Motor neuron (in vitro differentiated cells): ENCODE data around the gene ST6GALNAC3. TPM values are rescaled to one million over a fixed set of nuclear protein-coding genes. Genes with fewer than 3 reads are reported as not detected.

ENCODE experiments used
- ATAC-seq, 8 experiments: fragments of 200-7000 bp; cut with Tn5 transposase; replicated peaks in 6 of 8; 2 replicates each; pipeline ENCODE4 v1.8.0; 2021; ENCODE audit warnings: mild to moderate bottlenecking in 8 of 8, moderate library complexity in 8 of 8
- H3K27ac ChIP-seq, 2 donors: fragments of 250-450 bp; sonication (Bioruptor Pico); 2 replicates each; pipeline ENCODE4 v1.9.0; 2021; ENCODE audit warnings: antibody characterized with exemption in 2 of 2, mild to moderate bottlenecking in 2 of 2, moderate library complexity in 1 of 2
- H3K4me1 ChIP-seq, 2 donors: fragments of 250-450 bp; sonication (Bioruptor Pico); replicated peaks in 1 of 2; 2 replicates each; pipeline ENCODE4 v1.6.1; 2021; ENCODE audit warnings: antibody characterized with exemption in 2 of 2, mild to moderate bottlenecking in 2 of 2, moderate library complexity in 1 of 2
- H3K4me3 ChIP-seq, 5 donors: fragments of 250-450 bp; sonication (Bioruptor Pico); 2 replicates each; pipeline ENCODE4 v1.9.0; 2021; ENCODE audit warnings: antibody characterized with exemption in 5 of 5, mild to moderate bottlenecking in 5 of 5, moderate library complexity in 4 of 5
- WGBS, 10 experiments: fragments of 450-650 bp; shearing (Covaris generic); methylation state at CpG; one replicate each; pipeline ENCODE4 v1.0.0; 2022; 5-methylcytosine and 5-hydroxymethylcytosine counted together
- in situ Hi-C, 9 experiments: fragments of 400-800 bp; cut with MboI; loops; one replicate each; pipeline ENCODE4 v1.15.0; 2021; ENCODE audit warnings: low sequenced_read_pairs in 9 of 9, low pct_unique_long_range_greater_than_20kb in 2 of 9; ENCODE audit not compliant: unreplicated experiment in 9 of 9
- total RNA-seq, 8 experiments: library from RNA; unstranded; fragments of 300-600 nt; gene quantifications; 2 replicates each; pipeline versions ENCODE4 v1.2.3 to v1.2.4, GENCODE V29; 2022

Gene ST6GALNAC3
- total RNA-seq, 8 experiments from 2014 or later = 0.31 to 39.5 (median 3.9) TPM; not detected in 1

GRCh38 chr1:76481672-76482071, 407.1 kb downstream of the ST6GALNAC3 start:
- 0 to 93% (median 72%) methylated on average over 1 of the region's 1 CpG; no CpG with 5 or more reads in 2 of the 10 experiments for WGBS, 10 experiments
- Histone ChIP-seq H3K4me3 (no peak overlapping the region), H3K4me1 (no peaks in the 10 kb centered on the region), H3K27ac (no peak overlapping the region)
- in situ Hi-C loops = no loop called here
- peak in 3 of 8 experiments; percentile 83 to 96 (median 95) for ATAC-seq

DNA sequence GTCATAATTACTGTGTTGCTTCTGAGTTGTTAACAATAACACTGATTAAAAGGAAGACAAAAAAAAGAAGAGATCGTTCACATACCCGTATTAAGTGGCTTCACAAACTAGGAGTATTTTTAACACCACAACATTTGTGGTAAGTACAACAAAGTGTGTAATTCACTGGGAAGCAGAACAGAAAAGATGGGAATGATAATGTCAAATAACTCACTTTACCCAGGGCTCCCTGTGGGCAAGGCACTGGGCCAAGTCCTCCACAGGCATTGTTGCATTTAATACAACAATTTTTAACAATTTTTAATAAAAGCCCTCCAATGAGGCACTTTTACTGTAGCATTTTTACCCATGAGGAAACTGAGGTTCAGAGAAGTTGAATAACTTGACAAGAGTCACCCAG, 407.7 kb downstream of the ST6GALNAC3 start:
- no peak overlapping the region for H3K4me3 ChIP-seq
- in situ Hi-C loops = no loop called here
- WGBS, 10 experiments = 33 to 83% (median 70%) methylated on average over 1 to 2 of the region's 2 CpGs; no CpG with 5 or more reads in 3 of the 10 experiments
- ATAC-seq = no peak
- no peaks in the 10 kb centered on the region for H3K4me1 ChIP-seq
- no peak overlapping the region for H3K27ac ChIP-seq

- no peak overlapping the region for H3K4me3 ChIP-seq
- no peak for ATAC-seq
- in situ Hi-C loops = no loop called here
- no peak overlapping the region for H3K27ac ChIP-seq
- no peaks in the 10 kb centered on the region for H3K4me1 ChIP-seq
- 87 to 100% (median 94%) methylated on average over 2 of the region's 2 CpGs; no CpG with 5 or more reads in 6 of the 10 experiments for WGBS, 10 experiments
These were observed 417.2 kb downstream of the ST6GALNAC3 start for GRCh38 chr1:76491737-76492136.

- no peak for ATAC-seq
These were observed 418.3 kb downstream of the ST6GALNAC3 start for GRCh38 chr1:76492752-76493430.

GRCh38 chr1:76494807-76495206, 420.3 kb downstream of the ST6GALNAC3 start:
- Histone ChIP-seq H3K4me1 (peaks cover 0 to 3% of the 10 kb centered on the region in 2 donors), H3K4me3 (no peak overlapping the region), H3K27ac (no peak overlapping the region)
- in situ Hi-C loops = no loop called here
- no peak for ATAC-seq

More at GRCh38 chr1:76492752-76493430, 418.3 kb downstream of the ST6GALNAC3 start:
- in situ Hi-C loops = no loop called here
- Histone ChIP-seq H3K4me3 (no peak overlapping the region), H3K4me1 (no peaks in the 10 kb centered on the region), H3K27ac (no peak overlapping the region)

- Histone ChIP-seq H3K4me3 (no peak overlapping the region), H3K4me1 (peaks cover 6 to 20% of the 10 kb centered on the region in 2 donors), H3K27ac (no peak overlapping the region)
- no peak for ATAC-seq
- 17 to 100% (median 80%) methylated on average over 2 to 3 of the region's 3 CpGs; no CpG with 5 or more reads in 2 of the 10 experiments for WGBS, 10 experiments
- in situ Hi-C loops = no loop called here
These were observed 422.3 kb downstream of the ST6GALNAC3 start for GRCh38 chr1:76496871-76497270.

DNA sequence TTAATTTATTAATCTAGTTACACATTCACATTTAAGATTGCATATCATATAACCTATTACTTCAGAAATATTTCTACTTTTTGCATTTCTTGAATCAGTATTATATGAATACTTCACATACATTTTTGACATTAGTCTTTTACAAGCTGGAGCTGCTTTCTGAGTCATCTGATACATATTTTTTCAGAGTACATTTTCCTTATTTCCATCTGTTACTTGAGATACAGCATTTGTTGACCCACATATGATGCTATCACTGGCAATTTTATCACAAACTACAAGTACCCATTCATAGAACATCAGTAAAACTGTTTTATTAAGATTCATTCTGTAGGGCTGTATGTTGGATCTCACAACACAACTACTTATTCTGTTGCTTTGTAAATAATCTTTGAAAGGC, 425.6 kb downstream of the ST6GALNAC3 start:
- no peak for ATAC-seq
- in situ Hi-C loops = no loop called here
- H3K4me1 ChIP-seq = peaks cover 6 to 22% of the 10 kb centered on the region in 2 donors
- no peak overlapping the region for H3K27ac ChIP-seq
- H3K4me3 ChIP-seq = no peak overlapping the region

DNA sequence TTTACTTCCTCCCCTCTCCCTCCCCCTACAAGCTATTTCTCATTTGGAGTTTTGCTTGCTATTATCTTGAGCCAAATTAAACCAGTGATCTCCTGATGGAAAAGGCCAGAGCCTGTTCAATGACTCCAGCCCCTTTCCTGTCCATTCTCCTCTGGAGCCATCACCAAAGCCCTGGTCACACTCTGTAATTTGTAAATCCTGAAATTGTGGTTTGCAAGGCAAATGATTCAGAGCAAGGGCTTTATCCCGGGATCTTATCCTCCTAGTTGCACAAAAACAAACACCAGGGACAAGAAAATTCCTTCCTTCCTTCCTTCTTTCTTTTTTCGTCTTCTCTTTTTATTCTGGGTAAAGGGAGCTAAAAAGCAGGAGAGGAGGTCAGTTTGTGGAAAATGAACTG, 426.6 kb downstream of the ST6GALNAC3 start:
- Histone ChIP-seq H3K4me1 (peaks cover 6 to 22% of the 10 kb centered on the region in 2 donors), H3K4me3 (no peak overlapping the region), H3K27ac (no peak overlapping the region)
- ATAC-seq = peak in 1 of 8 experiments; percentile 55
- 0 to 44% (median 20%) methylated on average over 1 to 2 of the region's 2 CpGs; no CpG with 5 or more reads in 1 of the 10 experiments for WGBS, 10 experiments
- in situ Hi-C loops = no loop called here

DNA sequence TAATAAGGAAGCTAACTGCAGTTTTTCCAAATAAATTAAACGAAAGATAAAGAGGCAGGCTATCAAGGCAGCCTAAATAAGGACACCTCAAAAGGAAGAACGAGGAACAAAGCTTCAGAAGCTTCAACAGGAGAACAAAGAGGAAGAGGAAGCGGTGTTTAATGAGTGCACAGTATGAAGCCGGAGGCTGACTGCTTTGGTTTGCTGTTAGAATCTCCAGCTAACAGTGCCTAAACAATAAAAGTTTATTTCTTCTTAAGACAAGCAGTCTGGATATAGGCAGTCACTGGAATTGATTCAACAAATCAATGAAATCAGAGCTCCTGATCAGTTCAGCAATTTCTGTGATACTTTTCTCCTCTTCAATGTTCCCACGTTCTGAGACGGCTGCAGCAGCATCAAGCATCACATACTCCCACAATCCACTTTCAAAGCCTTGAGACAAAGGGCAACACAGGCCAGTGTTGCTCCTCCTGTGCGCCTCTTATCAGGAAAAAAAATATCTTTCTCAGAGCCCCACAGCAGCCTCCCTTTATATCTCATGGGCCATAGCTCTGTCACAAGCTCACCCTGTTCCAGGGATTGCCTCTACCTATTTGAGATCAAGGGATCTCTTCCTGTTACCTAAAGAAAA, 427.2 kb downstream of the ST6GALNAC3 start:
- no peak overlapping the region for H3K27ac ChIP-seq
- H3K4me3 ChIP-seq = no peak overlapping the region
- in situ Hi-C loops = no loop called here
- ATAC-seq = peak in 3 of 8 experiments; percentile 19 to 37 (median 28)
- peaks cover 6 to 22% of the 10 kb centered on the region in 2 donors for H3K4me1 ChIP-seq
- 8 to 78% (median 40%) methylated on average over 2 to 7 of the region's 7 CpGs; no CpG with 5 or more reads in 1 of the 10 experiments for WGBS, 10 experiments

- no peak for ATAC-seq
- Histone ChIP-seq H3K27ac (no peak overlapping the region), H3K4me3 (no peak overlapping the region), H3K4me1 (peaks cover 6 to 22% of the 10 kb centered on the region in 2 donors)
- WGBS, 10 experiments = 61 to 100% (median 80%) methylated on average over 1 to 3 of the region's 3 CpGs; no CpG with 5 or more reads in 1 of the 10 experiments
- in situ Hi-C loops = no loop called here
These were observed 428.6 kb downstream of the ST6GALNAC3 start for GRCh38 chr1:76503100-76503499.

DNA sequence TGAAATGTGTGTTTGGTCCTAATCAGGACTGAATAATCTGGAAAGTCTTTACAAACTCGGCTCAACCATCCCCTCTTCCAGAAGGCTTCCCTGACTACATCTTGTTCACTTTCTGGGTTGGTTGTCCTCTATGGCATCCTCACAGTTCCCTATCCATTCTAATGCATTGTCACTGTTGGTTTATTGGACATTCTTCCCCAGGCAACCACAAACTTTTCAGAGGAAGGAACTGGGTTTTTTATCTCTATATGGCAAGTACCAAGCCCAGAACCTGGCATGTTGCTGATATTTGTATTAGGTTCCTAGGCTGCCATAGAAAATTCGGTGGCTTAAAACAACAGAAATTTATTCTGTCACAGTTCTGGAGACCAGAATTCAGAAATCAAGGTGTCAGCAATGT, 429.2 kb downstream of the ST6GALNAC3 start:
- no peak for ATAC-seq
- Histone ChIP-seq H3K4me3 (no peak overlapping the region), H3K27ac (no peak overlapping the region), H3K4me1 (peaks cover 6 to 22% of the 10 kb centered on the region in 2 donors)
- in situ Hi-C loops = no loop called here
- 50 to 100% (median 88%) methylated on average over 1 to 2 of the region's 2 CpGs; no CpG with 5 or more reads in 1 of the 10 experiments for WGBS, 10 experiments

GRCh38 chr1:76507376-76507775, 432.8 kb downstream of the ST6GALNAC3 start:
- in situ Hi-C loops = no loop called here
- WGBS, 10 experiments = 70 to 100% (median 94%) methylated on average over 1 to 3 of the region's 3 CpGs; no CpG with 5 or more reads in 2 of the 10 experiments
- H3K27ac ChIP-seq = no peak overlapping the region
- peaks cover 7 to 17% of the 10 kb centered on the region in 2 donors for H3K4me1 ChIP-seq
- no peak overlapping the region for H3K4me3 ChIP-seq
- ATAC-seq = no peak

DNA sequence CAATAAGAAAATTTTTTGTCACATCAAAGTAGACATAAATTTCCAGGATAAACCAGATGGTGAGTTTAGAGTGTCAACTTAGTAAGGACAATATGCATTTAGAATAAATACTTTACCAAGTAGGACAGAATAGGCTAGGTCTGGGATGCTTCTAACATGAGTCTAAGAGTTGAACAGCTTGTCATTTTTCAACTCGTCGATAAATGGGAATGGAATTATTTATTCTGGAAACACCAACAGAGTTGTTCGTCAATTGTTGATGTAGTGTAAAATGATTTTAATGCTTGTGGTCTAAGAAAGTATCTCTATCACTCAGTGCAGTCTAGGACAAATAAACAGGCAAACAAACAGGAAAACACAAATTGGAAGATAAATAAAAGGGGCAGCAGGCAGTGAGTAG, 434.3 kb downstream of the ST6GALNAC3 start:
- Histone ChIP-seq H3K4me1 (peaks cover 7 to 17% of the 10 kb centered on the region in 2 donors), H3K27ac (no peak overlapping the region), H3K4me3 (no peak overlapping the region)
- no peak for ATAC-seq
- 25 to 100% (median 94%) methylated on average over 2 to 3 of the region's 3 CpGs for WGBS, 10 experiments
- in situ Hi-C loops = no loop called here
